ENCODE data around the gene GRIK1. TPM values are rescaled to one million over a fixed set of nuclear protein-coding genes. Genes with fewer than 3 reads are reported as not detected.

Gene GRIK1
- total RNA-seq, 2 experiments from 2014 or later = not detected

GRCh38 chr21:29557931-29558725 is 381.7 kb downstream of the GRIK1 start:
- Mint-ChIP-seq H3K36me3 (peaks cover 3% of the 10 kb centered on the region), H3K27me3 (no peaks in the 10 kb centered on the region), H3K9me3 (no peaks in the 10 kb centered on the region), H3K27ac (no peak overlapping the region), H3K4me1 (no peaks in the 10 kb centered on the region), H3K4me3 (no peak overlapping the region)
- no peak for DNase-seq

GRCh38 chr21:29557200-29557599 is 382.6 kb downstream of the GRIK1 start:
- Mint-ChIP-seq H3K9me3 (no peaks in the 10 kb centered on the region), H3K27ac (no peak overlapping the region), H3K4me1 (no peaks in the 10 kb centered on the region), H3K4me3 (no peak overlapping the region), H3K36me3 (peaks cover 3% of the 10 kb centered on the region), H3K27me3 (no peaks in the 10 kb centered on the region)
- no peak for DNase-seq

GRCh38 chr21:29555601-29556000 is 384.2 kb downstream of the GRIK1 start:
- Mint-ChIP-seq H3K4me1 (no peaks in the 10 kb centered on the region), H3K27ac (no peak overlapping the region), H3K4me3 (no peak overlapping the region), H3K36me3 (no peaks in the 10 kb centered on the region), H3K9me3 (no peaks in the 10 kb centered on the region), H3K27me3 (no peaks in the 10 kb centered on the region)
- no peak for DNase-seq

GRCh38 chr21:29550205-29550604 is 389.6 kb downstream of the GRIK1 start:
- no peak for DNase-seq
- Mint-ChIP-seq H3K27ac (no peak overlapping the region), H3K9me3 (no peaks in the 10 kb centered on the region), H3K27me3 (no peaks in the 10 kb centered on the region), H3K36me3 (peaks cover 1% of the 10 kb centered on the region), H3K4me3 (no peak overlapping the region), H3K4me1 (no peaks in the 10 kb centered on the region)

GRCh38 chr21:29549614-29550013 is 390.2 kb downstream of the GRIK1 start:
- H3K4me1 Mint-ChIP-seq = no peaks in the 10 kb centered on the region
- no peak overlapping the region for H3K4me3 Mint-ChIP-seq
- H3K27ac Mint-ChIP-seq = no peak overlapping the region
- no peaks in the 10 kb centered on the region for H3K27me3 Mint-ChIP-seq
- no peaks in the 10 kb centered on the region for H3K9me3 Mint-ChIP-seq
- no peak for DNase-seq
- H3K36me3 Mint-ChIP-seq = peaks cover 1% of the 10 kb centered on the region

- Mint-ChIP-seq H3K27ac (no peak overlapping the region), H3K36me3 (peaks cover 1% of the 10 kb centered on the region), H3K9me3 (no peaks in the 10 kb centered on the region), H3K4me3 (no peak overlapping the region), H3K27me3 (no peaks in the 10 kb centered on the region), H3K4me1 (no peaks in the 10 kb centered on the region)
- DNase-seq = no peak
Observed at GRCh38 chr21:29547998-29548397, 391.8 kb downstream of the GRIK1 start.

- Mint-ChIP-seq H3K4me3 (no peak overlapping the region), H3K27me3 (no peaks in the 10 kb centered on the region), H3K9me3 (peaks cover 1% of the 10 kb centered on the region), H3K36me3 (peaks cover 1% of the 10 kb centered on the region), H3K4me1 (no peaks in the 10 kb centered on the region), H3K27ac (no peak overlapping the region)
- DNase-seq = no peak
Observed at GRCh38 chr21:29546071-29546470, 393.7 kb downstream of the GRIK1 start.

GRCh38 chr21:29540289-29540688 is 399.5 kb downstream of the GRIK1 start:
- Mint-ChIP-seq H3K27ac (no peak overlapping the region), H3K4me3 (no peak overlapping the region), H3K36me3 (peaks cover 11% of the 10 kb centered on the region), H3K4me1 (peaks cover 2% of the 10 kb centered on the region), H3K27me3 (no peaks in the 10 kb centered on the region), H3K9me3 (peaks cover 10% of the 10 kb centered on the region)
- no peak for DNase-seq

GRCh38 chr21:29538115-29538514 is 401.7 kb downstream of the GRIK1 start:
- H3K36me3 Mint-ChIP-seq = peaks cover 15% of the 10 kb centered on the region
- H3K4me1 Mint-ChIP-seq = peaks cover 2% of the 10 kb centered on the region
- no peak for DNase-seq
- H3K4me3 Mint-ChIP-seq = no peak overlapping the region
- H3K9me3 Mint-ChIP-seq = peaks cover 10% of the 10 kb centered on the region
- H3K27ac Mint-ChIP-seq = no peak overlapping the region
- no peaks in the 10 kb centered on the region for H3K27me3 Mint-ChIP-seq

- H3K9me3 Mint-ChIP-seq = peaks cover 9% of the 10 kb centered on the region
- no peaks in the 10 kb centered on the region for H3K27me3 Mint-ChIP-seq
- H3K4me1 Mint-ChIP-seq = no peaks in the 10 kb centered on the region
- H3K4me3 Mint-ChIP-seq = no peak overlapping the region
- no peak overlapping the region for H3K27ac Mint-ChIP-seq
- no peak for DNase-seq
- H3K36me3 Mint-ChIP-seq = peaks cover 25% of the 10 kb centered on the region
Observed at GRCh38 chr21:29534448-29534847, 405.3 kb downstream of the GRIK1 start.

- no peak for DNase-seq
- Mint-ChIP-seq H3K27ac (no peak overlapping the region), H3K4me1 (no peaks in the 10 kb centered on the region)
Observed at GRCh38 chr21:29529139-29529538, 410.7 kb downstream of the GRIK1 start.

GRCh38 chr21:29526545-29526944 is 413.3 kb downstream of the GRIK1 start:
- Mint-ChIP-seq H3K9me3 (peaks cover 17% of the 10 kb centered on the region), H3K4me3 (no peak overlapping the region), H3K27ac (no peak overlapping the region), H3K36me3 (peaks cover 27% of the 10 kb centered on the region), H3K4me1 (no peaks in the 10 kb centered on the region), H3K27me3 (no peaks in the 10 kb centered on the region)
- no peak for DNase-seq

More at GRCh38 chr21:29529139-29529538, 410.7 kb downstream of the GRIK1 start:
- Mint-ChIP-seq H3K4me3 (no peak overlapping the region), H3K36me3 (peaks cover 24% of the 10 kb centered on the region), H3K27me3 (no peaks in the 10 kb centered on the region), H3K9me3 (peaks cover 14% of the 10 kb centered on the region)

- H3K27ac Mint-ChIP-seq = no peak overlapping the region
- peaks cover 17% of the 10 kb centered on the region for H3K9me3 Mint-ChIP-seq
- DNase-seq = no peak
- H3K36me3 Mint-ChIP-seq = peaks cover 22% of the 10 kb centered on the region
- H3K4me3 Mint-ChIP-seq = no peak overlapping the region
- no peaks in the 10 kb centered on the region for H3K4me1 Mint-ChIP-seq
- H3K27me3 Mint-ChIP-seq = no peaks in the 10 kb centered on the region
Observed at GRCh38 chr21:29524055-29524454, 415.7 kb downstream of the GRIK1 start.

GRCh38 chr21:29523646-29524045 is 416.1 kb downstream of the GRIK1 start:
- Mint-ChIP-seq H3K27me3 (no peaks in the 10 kb centered on the region), H3K4me3 (no peak overlapping the region), H3K4me1 (no peaks in the 10 kb centered on the region), H3K9me3 (peaks cover 17% of the 10 kb centered on the region), H3K36me3 (peaks cover 22% of the 10 kb centered on the region), H3K27ac (no peak overlapping the region)
- no peak for DNase-seq

GRCh38 chr21:29521872-29522271 is 417.9 kb downstream of the GRIK1 start:
- Mint-ChIP-seq H3K27ac (no peak overlapping the region), H3K4me1 (no peaks in the 10 kb centered on the region), H3K9me3 (peaks cover 11% of the 10 kb centered on the region), H3K4me3 (no peak overlapping the region), H3K27me3 (no peaks in the 10 kb centered on the region), H3K36me3 (peaks cover 18% of the 10 kb centered on the region)
- no peak for DNase-seq

- Mint-ChIP-seq H3K27ac (no peak overlapping the region), H3K9me3 (peaks cover 3% of the 10 kb centered on the region), H3K4me3 (no peak overlapping the region), H3K27me3 (no peaks in the 10 kb centered on the region), H3K36me3 (peaks cover 20% of the 10 kb centered on the region), H3K4me1 (no peaks in the 10 kb centered on the region)
- no peak for DNase-seq
Observed at GRCh38 chr21:29520171-29520570, 419.6 kb downstream of the GRIK1 start.

All from activated naive CD8-positive, alpha-beta T cell treated with anti-CD3 and anti-CD28 coated beads for 36 hours (primary cell).